NCI-H510A treated with DMSO at 0.1 percent for 48 hours (cell line): Measurements from ENCODE around the gene CPT1A.

Experiments used
- DNase-seq: peaks from one replicate; lab custom pipeline; 2025; lab: John Stamatoyannopoulos, UW

Gene CPT1A

GRCh38 chr11:68709062-68709461 is 132.7 kb downstream of the CPT1A start:
- DNase-seq = no peak

- no peak for DNase-seq
Measured at GRCh38 chr11:68707527-68707926, 134.2 kb downstream of the CPT1A start.

- no peak for DNase-seq
Measured at GRCh38 chr11:68704887-68705286, 136.8 kb downstream of the CPT1A start.
